Measurements from ENCODE around the gene CEP41.

Gene CEP41, protein sequence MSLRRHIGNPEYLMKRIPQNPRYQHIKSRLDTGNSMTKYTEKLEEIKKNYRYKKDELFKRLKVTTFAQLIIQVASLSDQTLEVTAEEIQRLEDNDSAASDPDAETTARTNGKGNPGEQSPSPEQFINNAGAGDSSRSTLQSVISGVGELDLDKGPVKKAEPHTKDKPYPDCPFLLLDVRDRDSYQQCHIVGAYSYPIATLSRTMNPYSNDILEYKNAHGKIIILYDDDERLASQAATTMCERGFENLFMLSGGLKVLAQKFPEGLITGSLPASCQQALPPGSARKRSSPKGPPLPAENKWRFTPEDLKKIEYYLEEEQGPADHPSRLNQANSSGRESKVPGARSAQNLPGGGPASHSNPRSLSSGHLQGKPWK

DNA sequence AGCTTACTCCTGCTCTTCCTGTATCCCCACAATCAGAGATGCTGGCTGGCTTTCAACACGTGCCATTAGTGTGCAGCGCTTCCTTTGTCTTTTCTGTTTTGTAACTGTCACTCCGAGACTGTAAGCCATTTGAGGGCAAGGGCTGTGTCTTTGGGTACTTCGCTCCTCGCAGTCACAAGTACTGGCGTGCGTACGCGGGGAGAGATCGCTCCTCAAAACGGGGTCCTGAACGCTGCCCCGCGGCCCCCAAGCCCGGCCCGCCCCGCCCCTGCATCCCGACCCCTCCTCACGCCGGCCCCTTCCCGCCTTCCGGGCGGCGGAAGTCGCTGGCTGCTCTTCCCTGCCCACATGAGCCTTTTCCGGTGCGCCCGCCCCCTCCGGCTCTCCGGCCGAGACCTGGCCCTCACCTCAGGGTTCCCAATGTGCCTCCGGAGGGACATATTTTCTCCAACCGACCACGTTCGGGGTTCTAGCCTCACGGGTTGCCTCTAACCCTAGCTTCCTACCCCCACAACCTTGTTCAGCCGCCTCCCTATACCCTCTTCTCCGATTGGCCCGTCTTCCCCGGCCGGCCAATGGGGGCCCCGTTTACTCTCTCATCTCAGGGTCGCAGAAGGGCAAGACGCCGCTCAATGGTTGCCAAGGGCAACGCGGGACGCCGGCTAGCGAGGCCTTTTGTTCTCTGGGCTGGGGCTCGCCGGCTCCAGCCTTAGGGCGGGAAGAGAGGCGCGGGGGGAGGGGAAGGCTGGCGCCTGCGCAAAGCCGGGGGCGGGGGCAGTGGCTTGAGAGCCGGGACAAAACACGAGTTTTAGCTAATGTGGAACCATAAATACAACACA is at the start of gene CEP41:
CEP41 (minus strand) TSS at position 490 of the 839 bp plus-strand sequence; CDS start at position 440, 50 bp downstream.
- peak; percentile 30 to 72 for DNase-seq

DNA sequence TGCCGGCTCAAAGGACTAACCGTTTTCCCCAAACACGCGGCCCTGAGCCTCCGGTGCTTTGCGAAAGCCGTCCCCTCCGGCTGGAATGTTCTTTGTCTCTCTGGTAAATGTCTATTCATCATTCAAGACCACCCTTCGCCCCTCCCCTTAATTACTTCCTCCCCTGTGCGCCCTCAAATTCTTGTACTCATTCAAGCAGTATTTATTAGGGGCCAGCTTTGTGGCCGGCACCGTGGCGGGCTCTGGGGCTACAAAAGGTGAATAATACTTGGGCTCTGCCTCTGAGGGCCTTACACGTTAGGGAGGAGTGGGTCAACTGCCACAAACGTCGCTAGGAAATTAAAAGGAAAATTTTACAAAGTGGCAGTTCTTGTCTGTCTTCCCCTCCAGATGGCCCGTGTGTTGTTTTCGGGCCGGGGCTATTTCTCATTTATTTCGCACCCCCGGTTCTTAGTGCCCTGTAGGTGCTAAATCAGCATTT is 49.5 kb upstream of the CEP41 start:
- DNase-seq, result peak; percentile 5 to 56

DNA sequence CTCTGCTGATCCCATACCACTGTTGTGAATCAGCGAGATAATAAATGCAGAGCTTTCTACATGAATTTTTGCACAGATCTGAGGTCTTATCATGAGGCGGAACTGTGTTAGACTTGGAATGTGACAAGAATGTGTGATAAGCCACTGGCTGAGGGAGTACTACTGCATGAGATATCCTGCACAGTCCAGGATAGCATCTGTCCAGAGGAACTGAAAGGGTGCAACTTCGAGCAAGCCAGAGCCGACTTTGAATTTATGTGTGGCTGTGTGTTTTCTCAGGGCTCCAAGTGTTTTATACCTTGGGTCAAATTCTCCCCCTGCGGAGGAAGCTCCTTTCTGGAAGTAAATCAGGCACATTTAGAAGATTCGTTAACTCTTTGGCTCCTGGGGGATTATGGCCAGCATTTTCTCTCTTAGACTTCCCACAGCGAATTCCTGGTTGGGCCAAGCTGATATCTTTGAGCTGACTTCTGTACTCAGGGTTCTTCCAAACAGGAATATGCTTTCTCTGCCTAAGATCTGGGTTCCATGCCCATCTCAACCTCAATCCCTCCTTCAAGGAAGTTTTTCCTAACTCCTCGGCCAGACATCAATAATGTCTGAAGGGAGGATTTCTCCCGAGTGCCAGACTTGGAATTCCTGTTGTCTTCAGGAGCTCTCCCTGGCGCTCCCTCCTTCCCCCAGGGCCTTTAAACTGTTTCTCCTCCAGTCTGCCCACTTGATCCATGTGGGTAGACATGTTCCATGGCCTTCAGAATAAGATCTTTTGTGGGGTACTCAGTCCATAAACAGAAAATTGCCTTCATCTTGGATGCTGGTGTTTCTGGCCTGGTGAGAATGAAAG is 48.5 kb upstream of the CEP41 start:
- peak in 1 of 2 experiments; percentile 15 for DNase-seq

DNA sequence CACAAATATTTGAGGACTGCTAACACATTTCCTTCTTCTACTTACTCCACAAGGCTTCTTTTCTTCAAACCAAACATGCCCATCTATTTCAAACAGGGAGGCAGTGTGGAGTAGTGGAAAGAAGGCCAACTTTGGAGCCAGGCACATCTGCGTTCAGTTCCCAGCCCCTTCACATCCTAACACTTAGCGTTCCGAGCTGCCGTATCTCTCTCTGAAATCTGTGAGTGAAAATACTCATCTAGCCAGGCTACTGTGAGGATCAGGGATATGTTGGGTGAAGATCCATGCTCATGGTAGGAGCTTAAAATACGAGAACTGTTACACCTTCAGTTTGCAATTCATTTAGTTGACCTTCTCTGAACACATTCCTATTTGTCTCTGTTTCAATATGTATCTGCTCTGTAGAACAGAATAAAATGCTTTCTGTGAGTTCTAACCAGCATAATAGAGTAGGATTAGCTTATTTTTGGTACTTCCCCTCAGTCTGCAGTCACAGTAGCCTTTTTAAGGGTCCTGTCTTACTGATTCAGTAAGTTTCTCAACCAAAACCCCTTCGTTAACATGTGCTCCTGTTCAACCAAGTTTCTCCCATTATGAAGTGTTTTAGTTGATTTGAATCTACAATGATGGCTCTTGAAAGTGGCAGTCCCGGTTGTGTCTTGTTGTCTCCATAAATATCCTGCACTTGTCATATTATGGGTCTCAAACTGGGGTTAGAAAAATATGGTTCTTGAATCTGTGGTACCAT is 47.8 kb upstream of the CEP41 start:
- DNase-seq, result no peak

DNA sequence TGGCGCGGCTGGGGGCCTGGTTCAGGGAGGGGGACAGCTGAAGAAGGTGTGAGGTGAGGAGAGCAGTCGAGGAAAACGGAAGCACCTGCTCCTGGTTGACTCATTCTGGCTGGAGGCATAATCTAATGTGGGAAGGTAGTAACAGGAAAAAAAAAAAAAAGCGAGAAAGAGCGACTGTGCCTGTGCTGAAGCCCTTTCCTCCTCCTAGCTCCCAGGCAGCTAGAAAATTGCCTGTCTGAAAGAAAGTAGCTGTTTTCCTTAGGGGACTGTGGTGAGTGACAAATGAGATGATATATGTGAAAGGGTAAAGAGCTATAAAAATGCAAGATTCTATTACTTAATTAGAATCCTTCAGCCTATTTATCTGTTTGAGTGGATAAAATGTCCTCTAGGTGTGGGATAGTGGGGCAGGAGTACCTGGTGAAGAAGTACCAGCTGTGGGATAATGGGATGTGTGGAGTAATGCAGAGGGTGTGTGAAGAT is 46.2 kb upstream of the CEP41 start:
- no peak for DNase-seq

DNA sequence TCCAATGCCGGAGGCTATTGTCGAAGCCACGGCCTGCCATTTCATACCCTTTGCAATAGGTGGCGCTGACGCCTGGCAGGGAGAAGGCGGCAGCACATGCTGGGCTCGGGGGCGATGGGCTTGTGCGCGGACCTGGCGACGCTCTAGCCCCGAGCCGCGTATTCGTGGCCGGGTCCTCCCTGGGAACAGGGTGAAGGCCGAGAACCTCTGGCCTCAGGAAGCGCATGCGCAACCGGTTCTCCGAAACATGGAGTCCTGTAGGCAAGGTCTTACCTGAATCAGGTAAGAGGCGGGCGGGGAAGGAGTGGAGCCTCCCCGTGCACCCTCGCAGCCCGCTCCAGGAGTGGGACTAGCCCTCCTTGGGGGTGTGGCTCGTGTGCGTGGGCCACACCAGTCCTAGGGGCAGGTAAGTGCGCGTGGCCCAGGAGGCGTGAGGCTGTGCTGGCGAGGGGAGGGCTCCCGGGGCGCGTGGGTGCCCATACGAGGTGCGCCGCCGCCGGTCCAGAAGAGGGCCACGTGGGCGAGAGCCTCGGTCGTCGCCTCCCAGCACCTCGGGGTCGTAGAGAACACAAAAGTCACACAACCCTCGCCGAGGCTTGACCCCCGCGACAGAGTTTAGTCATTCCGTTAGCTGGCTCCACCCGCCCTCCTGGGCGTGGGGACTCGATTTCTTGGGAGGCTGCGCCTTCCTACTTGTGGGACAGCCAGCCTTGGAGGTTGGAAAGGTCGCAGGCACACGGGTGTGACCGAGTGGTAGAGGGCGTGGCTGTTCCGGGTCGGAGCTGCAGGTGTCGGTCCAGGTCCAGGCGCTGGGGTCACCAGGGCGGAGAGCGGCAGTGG is 45.5 kb upstream of the CEP41 start:
- peak; percentile 49 to 87 for DNase-seq

DNA sequence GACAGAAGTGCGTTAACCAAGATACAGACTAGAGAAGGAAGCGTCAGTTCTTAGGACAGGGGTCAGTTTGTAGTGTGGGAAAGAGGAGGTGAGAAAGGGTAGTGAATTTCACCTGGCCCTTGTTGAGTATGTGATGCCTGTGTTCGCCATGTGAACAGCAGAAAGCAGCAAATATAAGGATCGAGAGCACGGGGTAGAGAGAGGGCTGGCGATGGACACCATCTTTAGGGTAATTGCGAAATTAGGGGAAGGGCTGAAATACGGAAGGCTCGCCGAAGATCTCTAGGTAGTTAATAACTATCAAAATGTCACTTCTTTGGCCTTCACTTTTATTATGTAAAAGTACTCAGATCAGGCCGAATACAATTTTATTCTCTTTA is 44.9 kb upstream of the CEP41 start:
- no peak for DNase-seq

DNA sequence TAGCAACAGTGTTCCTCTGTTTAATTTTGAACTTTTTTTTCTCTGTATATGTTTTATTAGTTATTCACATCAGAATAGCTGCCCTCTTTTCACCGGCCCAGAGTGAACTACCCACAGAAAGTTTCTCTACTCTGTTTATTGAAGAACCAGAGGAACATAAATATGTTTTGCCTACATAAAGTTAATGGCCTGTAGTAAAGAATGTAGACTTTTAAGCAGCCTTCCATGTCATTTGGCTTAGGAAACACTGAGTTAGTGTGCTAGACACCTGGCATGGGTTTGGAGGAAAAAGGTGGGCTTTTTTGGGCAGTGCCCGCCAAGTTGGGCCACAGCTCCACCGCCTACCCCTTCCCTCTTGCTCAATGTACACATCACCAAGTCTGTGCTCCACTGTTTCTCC is 42.2 kb upstream of the CEP41 start:
- no peak for DNase-seq

DNA sequence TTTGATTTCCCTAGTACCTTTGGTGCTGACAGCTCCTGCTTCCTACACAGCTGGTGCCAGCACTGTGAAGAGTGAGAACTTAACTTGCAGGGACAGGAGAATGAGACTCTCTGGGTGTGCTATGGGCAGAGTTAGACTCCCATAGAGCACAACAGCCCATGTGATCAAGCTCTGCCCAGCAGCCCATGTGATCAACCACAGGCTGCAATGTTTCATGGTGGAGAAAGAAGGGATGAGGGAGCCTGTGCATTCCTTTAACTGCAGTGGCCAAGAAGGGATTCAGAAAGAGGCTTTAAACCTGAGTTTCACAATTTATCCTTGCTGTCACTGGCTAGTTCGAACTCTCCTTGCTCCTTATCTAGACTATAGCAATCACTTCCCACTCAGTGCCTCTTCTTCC is 41.1 kb upstream of the CEP41 start:
- DNase-seq, result no peak

DNA sequence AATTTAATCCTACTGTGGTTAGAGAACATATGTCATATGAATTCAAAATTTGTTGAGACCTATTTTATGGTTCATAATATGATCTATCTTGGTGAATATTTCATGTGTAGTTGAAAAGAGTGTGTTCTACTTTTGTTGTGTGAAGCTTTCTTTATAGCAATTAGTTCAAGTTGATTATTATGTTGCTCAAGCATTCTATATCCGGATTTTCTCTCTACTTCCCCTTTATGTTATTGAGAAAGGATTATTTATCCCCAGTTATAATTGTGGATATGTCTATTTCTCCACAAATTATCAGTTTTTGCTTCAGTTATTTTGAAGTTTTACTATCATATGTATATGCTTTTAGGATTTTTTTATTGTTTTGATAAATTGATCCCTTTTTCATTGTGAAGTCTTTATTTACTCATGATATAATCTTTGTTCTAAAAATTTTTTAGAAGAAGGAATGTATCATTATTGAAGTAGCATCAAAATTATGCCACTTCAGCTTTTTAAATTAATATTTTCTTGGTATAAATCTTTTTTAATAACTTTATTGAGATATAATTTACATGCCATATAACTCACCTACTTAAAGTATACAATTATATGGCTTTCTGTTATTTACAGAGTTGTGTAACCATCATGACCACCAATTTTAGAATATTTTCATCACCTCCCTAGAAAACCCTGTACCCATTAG is 39.0 kb upstream of the CEP41 start:
- no peak for DNase-seq

DNA sequence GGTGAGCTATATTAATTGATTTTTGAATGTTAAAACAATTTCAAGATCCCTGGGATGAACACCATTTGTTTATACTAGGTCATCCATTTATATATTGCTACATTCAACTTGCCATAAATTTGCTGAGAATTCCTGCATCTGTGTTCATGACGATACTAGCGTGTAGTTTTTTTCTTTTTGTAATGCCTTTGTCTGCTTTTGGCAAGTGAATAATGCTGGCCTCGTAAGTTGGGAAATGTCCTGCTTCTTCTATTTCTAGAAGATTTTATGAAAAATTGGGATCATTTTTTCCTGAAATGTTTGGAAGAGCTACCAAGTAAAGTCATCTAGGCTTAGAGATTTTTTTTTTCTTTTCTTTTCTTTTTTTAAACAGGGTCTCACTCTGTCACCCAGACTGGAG is 38.2 kb upstream of the CEP41 start:
- DNase-seq, result no peak

DNA sequence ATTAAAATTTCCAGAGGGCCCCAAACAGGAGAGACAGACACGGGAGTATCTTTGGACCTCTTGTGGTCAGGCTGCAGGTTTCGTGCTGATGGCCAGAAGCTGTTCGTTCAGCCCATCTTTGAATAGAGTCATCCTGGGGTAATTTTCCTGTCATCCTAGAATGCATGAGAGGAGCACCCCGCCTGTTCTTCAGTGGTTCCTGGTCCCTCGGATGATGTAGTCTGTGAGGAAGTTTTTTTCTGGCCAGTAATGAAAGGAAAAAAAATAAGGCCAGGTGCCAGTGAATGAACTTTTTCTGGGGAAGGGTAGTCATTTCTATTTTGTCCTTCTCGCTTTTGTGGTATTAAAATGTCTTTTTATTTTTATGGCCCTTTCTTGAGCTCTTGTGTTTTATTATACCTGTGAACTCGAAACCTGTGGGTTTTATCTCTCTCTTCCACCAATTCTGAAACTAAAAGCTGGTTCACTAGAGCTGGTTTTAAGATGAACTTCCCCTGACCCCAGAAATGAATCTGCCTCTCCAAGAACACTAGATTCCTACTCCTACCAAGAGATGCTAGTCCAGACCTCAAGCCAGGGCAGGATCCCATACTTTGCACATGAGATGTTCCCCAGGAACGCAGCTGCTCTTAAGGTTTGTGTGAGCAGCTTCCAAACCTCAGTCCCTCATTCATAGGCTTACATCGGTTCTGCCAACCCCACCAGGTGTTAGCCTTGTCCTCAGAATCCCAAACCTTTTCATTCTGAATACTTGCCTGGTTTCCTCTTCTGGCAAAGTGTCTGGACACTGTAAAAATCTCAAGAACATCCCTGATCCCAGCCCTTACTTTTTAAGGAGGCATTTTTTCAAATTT is 35.7 kb upstream of the CEP41 start:
- no peak for DNase-seq

DNA sequence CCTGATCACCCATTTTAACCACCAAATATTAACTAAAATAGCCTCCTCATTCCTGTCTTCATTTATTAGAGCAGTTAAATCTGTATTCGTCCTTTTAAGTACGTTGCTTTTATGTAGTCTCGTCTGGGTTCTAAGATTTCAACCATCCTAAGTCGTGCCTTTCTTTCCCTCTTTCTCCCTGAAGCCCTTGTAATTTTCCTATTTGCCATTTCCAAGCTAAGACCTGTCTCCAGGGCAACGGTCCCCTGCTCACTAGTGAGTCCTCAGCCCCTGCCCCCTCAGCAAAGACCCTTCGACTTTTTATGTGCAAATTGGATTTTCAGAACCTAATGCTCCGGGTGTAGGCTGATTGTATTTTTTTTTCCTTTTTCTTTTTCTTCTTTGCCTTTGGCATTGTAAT is 35.0 kb upstream of the CEP41 start:
- no peak for DNase-seq

DNA sequence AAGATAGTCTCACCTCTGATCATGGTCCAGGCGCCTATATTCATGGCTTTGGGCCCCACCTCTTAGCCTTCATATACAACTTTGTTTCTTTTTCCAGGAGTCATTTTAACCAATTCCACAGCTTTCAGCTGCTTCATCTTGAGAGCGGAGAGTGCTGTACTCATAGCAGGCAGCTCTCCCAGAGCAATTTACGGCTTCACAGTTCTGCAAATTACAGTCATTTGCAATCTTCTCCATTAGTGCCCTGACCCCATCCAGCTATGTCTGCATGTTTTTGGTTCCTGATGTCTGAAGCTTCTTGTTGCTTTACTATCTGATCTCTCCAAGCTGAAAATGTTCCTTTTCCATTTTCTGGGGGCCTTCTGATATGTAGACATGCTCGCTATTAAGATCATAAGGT is 33.1 kb upstream of the CEP41 start:
- no peak for DNase-seq

DNA sequence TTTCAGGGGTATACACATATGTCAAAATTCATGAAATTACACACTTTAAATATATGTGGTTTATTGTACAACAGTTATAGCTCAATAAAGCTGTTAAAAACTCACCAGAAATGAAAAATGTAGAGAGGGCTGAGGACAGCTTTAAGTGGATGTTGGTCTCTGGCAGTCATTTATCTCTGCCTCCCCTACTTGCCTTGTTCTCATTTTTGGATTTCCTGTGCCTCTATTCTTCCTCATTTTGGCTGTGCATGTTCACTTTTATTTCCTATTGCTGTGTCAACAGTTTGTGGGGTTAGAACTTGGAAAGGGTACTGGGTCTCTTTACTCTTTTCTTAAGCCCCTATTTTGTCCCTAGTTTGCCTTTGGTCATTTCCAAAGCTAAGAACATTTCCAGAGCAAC is 32.5 kb upstream of the CEP41 start:
- DNase-seq, result no peak

DNA sequence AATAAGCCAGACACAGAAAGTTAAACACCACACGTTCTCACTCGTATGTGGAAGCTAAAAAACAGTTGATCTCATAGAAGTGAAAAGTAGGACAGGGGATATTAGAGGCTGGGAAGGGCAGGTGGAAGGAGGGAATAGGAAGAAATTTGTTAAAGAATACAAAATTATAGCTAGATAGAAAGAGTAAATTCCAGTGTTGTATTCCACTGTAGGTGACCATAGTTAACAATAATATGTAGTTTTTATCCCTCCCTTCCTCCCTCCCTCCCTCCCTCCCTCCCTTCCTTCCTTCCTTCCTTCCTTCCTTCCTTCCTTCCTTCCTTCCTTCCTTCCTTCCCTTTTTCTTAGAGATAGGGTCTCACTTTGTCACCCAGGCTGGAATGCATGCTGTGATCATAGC is 31.2 kb upstream of the CEP41 start:
- DNase-seq, result no peak

DNA sequence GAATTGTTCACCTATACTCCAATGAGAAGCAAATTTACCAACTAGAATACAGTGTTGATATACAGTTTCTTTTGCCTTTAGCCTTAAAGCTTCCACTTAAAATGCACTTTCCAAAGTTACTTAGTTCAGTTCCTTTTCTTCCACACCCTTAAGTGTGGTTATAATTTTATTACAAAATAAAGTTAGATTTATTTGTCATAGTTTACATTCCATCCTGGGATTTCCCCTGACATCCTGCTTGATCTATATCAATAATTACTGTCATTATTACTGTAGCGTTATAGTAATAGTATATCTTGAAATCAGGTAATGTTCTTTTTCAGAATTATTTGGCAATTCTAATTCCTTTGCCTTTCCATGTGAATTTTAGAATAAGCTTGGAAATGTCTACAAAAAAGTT is 27.8 kb upstream of the CEP41 start:
- DNase-seq, result no peak

DNA sequence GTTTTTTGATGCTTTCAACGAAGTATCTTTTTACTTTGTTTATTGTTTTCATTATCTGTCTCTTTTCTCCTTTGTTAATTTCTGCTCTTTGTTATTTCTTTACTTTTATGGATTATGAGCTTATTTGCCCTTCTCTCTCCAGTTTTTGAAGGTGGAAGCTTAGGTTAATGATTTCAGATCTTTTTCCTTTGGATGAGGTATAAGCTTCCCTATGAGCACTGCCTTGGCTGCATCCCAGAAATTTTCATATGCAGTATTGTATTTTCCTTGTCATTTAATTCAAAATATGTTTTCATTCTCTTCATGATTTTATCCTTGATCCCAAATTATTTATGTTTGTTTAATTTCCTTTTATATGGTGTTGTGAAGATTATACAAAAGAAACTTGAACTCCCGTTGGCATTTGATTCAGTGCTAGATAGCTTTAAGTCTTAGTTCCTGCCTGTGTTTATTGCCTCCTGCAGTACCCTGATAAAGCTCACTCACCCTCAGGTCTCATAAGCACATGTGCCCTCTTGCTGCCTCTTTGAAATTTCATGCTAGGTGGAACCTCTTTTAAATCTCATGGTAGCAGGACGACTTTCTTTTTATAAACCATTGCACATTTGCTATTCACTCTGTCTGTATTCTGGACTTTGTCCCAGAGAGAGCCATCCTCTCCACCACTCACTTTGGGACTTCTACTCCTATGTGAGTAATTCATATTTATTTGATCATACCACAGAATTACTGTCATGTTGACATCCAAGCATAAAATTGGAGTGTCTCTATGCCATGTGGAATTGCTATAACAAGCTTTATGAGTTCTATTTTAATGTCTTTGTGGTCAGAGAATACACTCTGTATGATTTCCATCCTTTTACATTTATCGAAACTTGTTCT is 23.0 kb upstream of the CEP41 start:
- DNase-seq, result no peak

DNA sequence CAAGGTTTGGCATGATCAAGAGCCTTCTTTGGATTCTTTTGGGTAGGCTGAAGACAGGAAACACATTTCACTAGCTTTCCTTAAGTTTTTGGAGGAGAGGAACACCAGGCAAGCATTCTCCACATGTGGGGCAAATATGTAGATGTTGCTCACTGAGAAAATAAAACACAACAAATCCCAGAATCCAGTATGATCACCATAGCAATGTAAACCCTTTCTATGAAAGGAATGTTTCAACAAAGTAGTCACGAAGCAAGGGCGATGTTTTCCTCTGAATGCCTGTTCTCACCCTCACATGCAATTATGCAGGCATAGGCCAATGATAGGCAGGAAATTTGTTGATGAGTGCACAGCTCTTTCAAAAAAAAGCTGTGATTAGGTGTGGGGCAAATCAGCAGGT is 20.5 kb upstream of the CEP41 start:
- DNase-seq, result no peak

Data from NCI-H446 (cell line).